Parathyroid adenoma (tissue), 2 donors: ENCODE measurements around the gene ARAP2.
A peak's percentile ranks its signal among the peaks of the same experiment; 100 is the strongest.

Source experiments
- H2AFZ ChIP-seq: fragments of 300-600 bp; sonication (generic); one replicate; pipeline ENCODE4 v1.7.0; 2017; ENCODE audit warnings: antibody characterized with exemption, mild to moderate bottlenecking
- H3K27ac ChIP-seq: fragments of 300-600 bp; sonication (generic); one replicate; pipeline ENCODE4 v1.7.0; 2017
- H3K27me3 ChIP-seq: fragments of 300-600 bp; sonication (generic); one replicate; pipeline ENCODE4 v1.7.0; 2017; ENCODE audit warnings: low read length; ENCODE audit not compliant: control insufficient read depth, insufficient read depth
- H3K36me3 ChIP-seq: fragments of 300-600 bp; sonication (generic); one replicate; pipeline ENCODE4 v1.7.0; 2017; ENCODE audit warnings: low read length; ENCODE audit not compliant: control insufficient read depth, insufficient read depth
- H3K4me1 ChIP-seq: fragments of 300-600 bp; sonication (generic); one replicate; pipeline ENCODE4 v1.7.0; 2017; ENCODE audit warnings: control low read depth
- H3K4me2 ChIP-seq: fragments of 300-600 bp; sonication (generic); one replicate; pipeline ENCODE4 v1.7.0; 2017; ENCODE audit warnings: low read length
- H3K4me3 ChIP-seq: fragments of 300-600 bp; sonication (generic); one replicate; pipeline ENCODE4 v1.7.0; 2017; ENCODE audit warnings: low read depth, low read length
- H3K79me2 ChIP-seq: fragments of 300-600 bp; sonication (generic); one replicate; pipeline ENCODE4 v1.7.0; 2017; ENCODE audit warnings: control low read depth
- H3K9ac ChIP-seq: fragments of 300-600 bp; sonication (generic); one replicate; pipeline ENCODE4 v1.7.0; 2017; ENCODE audit warnings: mild to moderate bottlenecking
- H3K9me3 ChIP-seq: fragments of 300-600 bp; sonication (generic); one replicate; pipeline ENCODE4 v1.7.0; 2017; ENCODE audit warnings: low read length; ENCODE audit not compliant: control insufficient read depth
- CTCF ChIP-seq: fragments of 300-600 bp; sonication (generic); IDR thresholded peaks from one replicate; pipeline ENCODE4 v1.7.0; 2017; ENCODE audit warnings: antibody characterized with exemption, mild to moderate bottlenecking
- donor health status: primary hyperparathyroidism.

The ARAP2 gene

GRCh38 chr4:36251983-36252382, 7.7 kb upstream of the ARAP2 start:
- H3K4me3 ChIP-seq: no peak overlapping the region
- no peaks in the 10 kb centered on the region for H3K9me3 ChIP-seq
- H3K4me2 ChIP-seq: no peak overlapping the region
- no peaks in the 10 kb centered on the region for H3K79me2 ChIP-seq
- H3K27me3 ChIP-seq: no peaks in the 10 kb centered on the region
- H3K4me1 ChIP-seq: no peaks in the 10 kb centered on the region
- no peak for TF ChIP-seq CTCF
- H2AFZ ChIP-seq: no peak overlapping the region
- H3K9ac ChIP-seq: no peak overlapping the region
- H3K36me3 ChIP-seq: no peaks in the 10 kb centered on the region
- H3K27ac ChIP-seq: no peak overlapping the region

GRCh38 chr4:36249610-36250009, 5.3 kb upstream of the ARAP2 start:
- no peak overlapping the region for H3K4me2 ChIP-seq
- no peak overlapping the region for H3K4me3 ChIP-seq
- no peak overlapping the region for H2AFZ ChIP-seq
- no peaks in the 10 kb centered on the region for H3K27me3 ChIP-seq
- H3K9ac ChIP-seq: no peak overlapping the region
- H3K79me2 ChIP-seq: no peaks in the 10 kb centered on the region
- H3K36me3 ChIP-seq: no peaks in the 10 kb centered on the region
- no peaks in the 10 kb centered on the region for H3K4me1 ChIP-seq
- no peak overlapping the region for H3K27ac ChIP-seq
- no peak for TF ChIP-seq CTCF
- no peaks in the 10 kb centered on the region for H3K9me3 ChIP-seq

GRCh38 chr4:36243355-36244256, 708 bp downstream of the ARAP2 start:
- peak overlapping the region; percentile 81 for H3K27ac ChIP-seq

GRCh38 chr4:36242629-36243354, 1.5 kb downstream of the ARAP2 start:
- H3K27me3 ChIP-seq: no peaks in the 10 kb centered on the region
- no peaks in the 10 kb centered on the region for H3K36me3 ChIP-seq
- no peak overlapping the region for H3K9ac ChIP-seq
- no peaks in the 10 kb centered on the region for H3K9me3 ChIP-seq
- H3K4me2 ChIP-seq: peak overlapping the region; percentile 79
- H2AFZ ChIP-seq: no peak overlapping the region
- H3K27ac ChIP-seq: no peak overlapping the region
- no peaks in the 10 kb centered on the region for H3K4me1 ChIP-seq
- peak overlapping the region; percentile 78 for H3K4me3 ChIP-seq
- no peaks in the 10 kb centered on the region for H3K79me2 ChIP-seq
- TF ChIP-seq CTCF: no peak

More at GRCh38 chr4:36243355-36244256, 708 bp downstream of the ARAP2 start:
- no peaks in the 10 kb centered on the region for H3K36me3 ChIP-seq
- no peak overlapping the region for H3K9ac ChIP-seq
- no peaks in the 10 kb centered on the region for H3K27me3 ChIP-seq
- no peaks in the 10 kb centered on the region for H3K4me1 ChIP-seq
- H3K4me2 ChIP-seq: peak overlapping the region; percentile 79
- peak overlapping the region; percentile 86 for H2AFZ ChIP-seq
- H3K9me3 ChIP-seq: no peaks in the 10 kb centered on the region
- no peaks in the 10 kb centered on the region for H3K79me2 ChIP-seq
- TF ChIP-seq CTCF: no peak
- peak overlapping the region; percentile 78 for H3K4me3 ChIP-seq
